Calu3 (cell line): Measurements from ENCODE around the gene CIDEB. TPM values are rescaled to one million over a fixed set of nuclear protein-coding genes. Genes with fewer than 3 reads are reported as not detected.

ENCODE experiments used
- BruUV-seq: library from RNA; stranded (reverse); fragments of 400-500 nt; replicated peaks from 2 replicates; lab custom pipeline; 2021; lab: Mats Ljungman, UMichigan
- CTCF ChIA-PET: fragments of 300-600 bp; sonication (Branson Sonifier 250); formaldehyde crosslinking; loops from one replicate; lab custom pipeline; 2022; ENCODE audit warnings: antibody characterized with exemption; lab: Charles Lee
- DNase-seq: peaks from one replicate; pipeline ENCODE4 v3.0.0; 2022
- H3K27ac Mint-ChIP-seq: one replicate; pipeline ENCODE4 v1.8.0; 2022; ENCODE audit warnings: mixed read lengths; ENCODE audit not compliant: unreplicated experiment
- H3K27me3 Mint-ChIP-seq: one replicate; pipeline ENCODE4 v1.8.0; 2022; ENCODE audit warnings: mixed read lengths; ENCODE audit not compliant: unreplicated experiment
- H3K36me3 Mint-ChIP-seq: one replicate; pipeline ENCODE4 v1.8.0; 2022; ENCODE audit warnings: mild to moderate bottlenecking, moderate library complexity, mixed read lengths; ENCODE audit not compliant: insufficient read depth, unreplicated experiment
- H3K4me1 Mint-ChIP-seq: one replicate; pipeline ENCODE4 v1.8.0; 2022; ENCODE audit warnings: mild to moderate bottlenecking, low read depth, mixed read lengths; ENCODE audit not compliant: unreplicated experiment
- H3K4me3 Mint-ChIP-seq: one replicate; pipeline ENCODE4 v1.8.0; 2022; ENCODE audit warnings: mild to moderate bottlenecking, low read depth, moderate library complexity, mixed read lengths; ENCODE audit not compliant: unreplicated experiment
- H3K9me3 Mint-ChIP-seq: one replicate; pipeline ENCODE4 v1.8.0; 2022; ENCODE audit warnings: low read depth, mixed read lengths; ENCODE audit not compliant: unreplicated experiment
- CTCF ChIP-seq: fragments of 200-600 bp; IDR thresholded peaks from one replicate; pipeline ENCODE4 v1.8.0; 2022; ENCODE audit warnings: antibody characterized with exemption; ENCODE audit not compliant: unreplicated experiment
- intact Hi-C: fragments of 100-400 bp; cut with micrococcal nuclease; formaldehyde crosslinking; loops from one replicate; pipeline ENCODE4 v1.10.0; 2022; ENCODE audit not compliant: unreplicated experiment
- total RNA-seq: library from RNA; stranded (reverse); gene quantifications from 2 replicates; pipeline ENCODE4 v1.2.3, GENCODE V29; 2022

CIDEB gene
- total RNA-seq, 1 experiment from 2014 or later: not detected

GRCh38 chr14:24308342-24309124 is 756 bp upstream of the CIDEB start:
- DNase-seq: no peak
- Mint-ChIP-seq H3K9me3 (no peaks in the 10 kb centered on the region), H3K4me1 (peaks cover 21% of the 10 kb centered on the region), H3K27me3 (no peaks in the 10 kb centered on the region), H3K4me3 (no peak overlapping the region), H3K27ac (peak overlapping the region; percentile 63), H3K36me3 (peaks cover 44% of the 10 kb centered on the region)
- no peak for TF ChIP-seq CTCF
- no TSS peak for BruUV-seq
- intact Hi-C loops: no loop called here
- CTCF ChIA-PET: interaction anchor here (0.5 to 2.2 kb wide), 12 partner anchors 8 to 122 kb away, joined by 3 to 18 read pairs (median 4); partner anchors contain the start of genes DHRS1, KHNYN, MDP1 and NOP9

GRCh38 chr14:24307156-24307574 is 612 bp downstream of the CIDEB start:
- no TSS peak for BruUV-seq
- no peak for DNase-seq
- Mint-ChIP-seq H3K27ac (peak overlapping the region; percentile 63), H3K9me3 (no peaks in the 10 kb centered on the region), H3K4me3 (peak overlapping the region; percentile 35), H3K4me1 (peaks cover 21% of the 10 kb centered on the region), H3K36me3 (peaks cover 38% of the 10 kb centered on the region), H3K27me3 (no peaks in the 10 kb centered on the region)
- intact Hi-C loops: no loop called here
- TF ChIP-seq CTCF: no peak
- CTCF ChIA-PET: interaction anchor here (1.1 to 2.2 kb wide), 4 partner anchors 8 to 124 kb away, joined by 4 to 18 read pairs (median 10); partner anchors contain the start of genes DHRS1, KHNYN, NOP9 and TINF2

GRCh38 chr14:24304019-24304387 is 3.8 kb downstream of the CIDEB start:
- intact Hi-C loops: no loop called here

More at GRCh38 chr14:24304019-24304387, 3.8 kb downstream of the CIDEB start:
- Mint-ChIP-seq H3K36me3 (peaks cover 36% of the 10 kb centered on the region), H3K4me1 (peaks cover 30% of the 10 kb centered on the region), H3K27ac (no peak overlapping the region), H3K4me3 (no peak overlapping the region), H3K27me3 (no peaks in the 10 kb centered on the region), H3K9me3 (no peaks in the 10 kb centered on the region)
- no TSS peak for BruUV-seq
- CTCF ChIA-PET: no interaction called here
- TF ChIP-seq CTCF: no peak
- DNase-seq: no peak
